Measurements from ENCODE around the gene NBPF3.

GRCh38 chr1:21520899-21521716 lies 81.2 kb downstream of the NBPF3 start:
- TF ChIP-seq POLR2A (IDR thresholded peaks at IDR 0.05; ENCODE audit: low read depth, low read length) (no peak), CTCF (IDR thresholded peaks at IDR 0.05; ENCODE audit: extremely low read depth in 1 of 2, insufficient read depth in 1 of 2, low read depth in 1 of 2, low read length in 2 of 2) (no peak), GATA2 (IDR thresholded peaks at IDR 0.05; ENCODE audit: insufficient read depth, insufficient read length, low read depth, low read length) (no peak), FOS (IDR thresholded peaks at IDR 0.05; ENCODE audit: borderline replicate concordance, insufficient read depth, low read length) (no peak), EZH2 (IDR thresholded peaks at IDR 0.05; ENCODE audit: borderline replicate concordance, low read depth, low read length, severe bottlenecking) (no peak), JUN (IDR thresholded peaks at IDR 0.05; ENCODE audit: borderline replicate concordance, insufficient read depth, insufficient read length, low read depth) (no peak)
